GM12878 (cell line): ENCODE data around the gene HLA-DQB1. TPM values are rescaled to one million over a fixed set of nuclear protein-coding genes. Genes with fewer than 3 reads are reported as not detected.

ENCODE experiments used
- ATAC-seq: fragments of 200-7000 bp; cut with Tn5 transposase; 3 replicates; pipeline ENCODE4 v1.9.1; 2020; ENCODE audit warnings: mild to moderate bottlenecking, moderate library complexity
- BruUV-seq: library from RNA; stranded (reverse); fragments of 400-500 nt; replicated peaks from 2 replicates; lab custom pipeline; 2021; lab: Mats Ljungman, UMichigan
- CTCF ChIA-PET: fragments of 300-600 bp; sonication (Branson Sonifier 250); formaldehyde crosslinking; extraction: SDS; loops from one replicate; lab custom pipeline; 2021; ENCODE audit warnings: inconsistent platforms; lab: Yijun Ruan, JAX
- POLR2A ChIA-PET: fragments of 350-600 bp; formaldehyde crosslinking; extraction: SDS; loops from one replicate; lab custom pipeline; 2021; ENCODE audit warnings: inconsistent platforms; lab: Charles Lee
- RAD21 ChIA-PET: fragments of 300-600 bp; sonication (Branson Sonifier 250); formaldehyde crosslinking; loops from one replicate; lab custom pipeline; 2023; ENCODE audit warnings: antibody characterized with exemption; ENCODE audit not compliant: unreplicated experiment; lab: Charles Lee
- SMC1A ChIA-PET: fragments of 300-600 bp; sonication (Branson Sonifier 250); formaldehyde crosslinking; loops from one replicate; lab custom pipeline; 2023; ENCODE audit not compliant: unreplicated experiment, uncharacterized antibody; lab: Charles Lee
- DNase-seq: peaks from one replicate; pipeline ENCODE4 v3.0.0-alpha.2; 2011; ENCODE audit warnings: low read depth, low spot score
- FAIRE-seq: peaks from 3 replicates; lab custom pipeline; 2011; peaks lifted over from hg19 to GRCh38; lab: Jason Lieb, UNC
- H2AFZ ChIP-seq: 2 replicates; pipeline ENCODE4 v1.6.0; 2011; ENCODE audit warnings: low read depth, low read length, control low read depth; ENCODE audit not compliant: control insufficient read depth
- H3K27ac ChIP-seq: 2 replicates; pipeline ENCODE4 v1.5.1; 2011; ENCODE audit warnings: control low read depth; ENCODE audit not compliant: control insufficient read depth, insufficient read depth
- H3K27me3 ChIP-seq, 2 experiments: replicated peaks in 1 of 2; 2 replicates each; pipeline versions ENCODE4 v1.6.0 to v1.6.1; 2011; ENCODE audit warnings: low read length in 1 of 2; ENCODE audit not compliant: control insufficient read depth in 2 of 2, insufficient read depth in 2 of 2
- H3K36me3 ChIP-seq, 2 experiments: 2 replicates each; pipeline ENCODE4 v1.5.1; 2011; ENCODE audit warnings: low read length in 1 of 2; ENCODE audit not compliant: control insufficient read depth in 2 of 2, insufficient read depth in 2 of 2
- H3K4me1 ChIP-seq: 2 replicates; pipeline ENCODE4 v1.6.1; 2011; ENCODE audit warnings: mild to moderate bottlenecking, low read length, moderate library complexity, mixed read lengths; ENCODE audit not compliant: control insufficient read depth, insufficient read depth
- H3K4me2 ChIP-seq: 2 replicates; pipeline ENCODE4 v1.6.0; 2011; ENCODE audit warnings: control low read depth; ENCODE audit not compliant: control insufficient read depth, insufficient read depth
- H3K4me3 ChIP-seq: fragments of 200-600 bp; sonication (generic); 2 replicates; pipeline ENCODE4 v1.5.1; 2016
- H3K79me2 ChIP-seq: 2 replicates; pipeline ENCODE4 v1.6.0; 2011; ENCODE audit warnings: low read length; ENCODE audit not compliant: control insufficient read depth, insufficient read depth
- H3K9ac ChIP-seq: 2 replicates; pipeline ENCODE4 v1.8.0; 2011; ENCODE audit warnings: low read length, control low read depth, mixed read lengths; ENCODE audit not compliant: control insufficient read depth, insufficient read depth
- H3K9me3 ChIP-seq: replicated peaks from 3 replicates; pipeline ENCODE4 v1.5.1; 2011; ENCODE audit warnings: mild to moderate bottlenecking, low read length; ENCODE audit not compliant: control insufficient read depth, insufficient read depth
- H4K20me1 ChIP-seq: 2 replicates; pipeline ENCODE4 v1.6.0; 2011; ENCODE audit not compliant: control insufficient read depth, insufficient read depth
- POLR2A ChIP-seq: IDR thresholded peaks from 2 replicates; pipeline ENCODE4 v1.6.1; 2011; ENCODE audit warnings: low read depth, mild to moderate bottlenecking, low read length
- POLR2AphosphoS5 ChIP-seq: IDR thresholded peaks from 2 replicates; pipeline ENCODE4 v1.6.1; 2011; ENCODE audit warnings: mild to moderate bottlenecking, low read length, inconsistent platforms
- SPI1 ChIP-seq: IDR thresholded peaks from 2 replicates; pipeline ENCODE4 v1.6.1; 2011; ENCODE audit warnings: low read depth, mild to moderate bottlenecking, low read length, moderate library complexity, borderline replicate concordance; ENCODE audit not compliant: insufficient read depth
- SREBF2 ChIP-seq: IDR thresholded peaks from 2 replicates; pipeline ENCODE4 v1.6.1; 2012; ENCODE audit warnings: mild to moderate bottlenecking, low read length
- WGBS: methylation state at CpG from one replicate; pipeline ENCODE4 v1.1.6; 2016; ENCODE audit warnings: low lambda C conversion rate; ENCODE audit not compliant: insufficient replicate concordance, insufficient coverage; ENCODE audit errors: missing lambda C conversion rate; 5-methylcytosine and 5-hydroxymethylcytosine counted together
- in situ Hi-C: fragments of 300-500 bp; cut with MboI; formaldehyde crosslinking; loops from 9 replicates; pipeline ENCODE4 v1.14.3; 2018; ENCODE audit warnings: mixed read lengths
- intact Hi-C: fragments of 100-400 bp; cut with micrococcal nuclease; formaldehyde crosslinking; loops from one replicate; pipeline ENCODE4 v1.14.2; 2022; ENCODE audit not compliant: unreplicated experiment
- polyA plus RNA-seq, 11 experiments: library from polyadenylated mRNA; depleted of rRNA in 4 of 11; unstranded in 6 of 11; stranded (reverse) in 5 of 11; fragments of >200 nt; fragmentation: Nextera tagmentation in 4 of 11; fragmentation: Illumina TruSeq in 1 of 11; extraction: Ambion mirVana in 4 of 11; extraction: Trizol in 1 of 11; gene quantifications; 1 replicate in 1 of 11; 2 replicates in 10 of 11; pipeline versions ENCODE4 v1.2.1 to v1.2.3, GENCODE V29; 2011 to 2016; ENCODE audit warnings: inconsistent platforms in 2 of 11, missing spikeins in 2 of 11, low read depth in 1 of 11
- total RNA-seq, 4 experiments: library from RNA; depleted of rRNA in 3 of 4; stranded (reverse); fragments of >200 nt in 3 of 4; fragmentation: Illumina TruSeq in 1 of 4; extraction: Trizol in 1 of 4; gene quantifications; 2 replicates each; pipeline versions ENCODE4 v1.2.1 to v1.2.3, GENCODE V29; 2013 to 2021
- TF ChIP-seq, protein P1 (sequence below), 3 experiments: IDR thresholded peaks in 2 of 3; conservative IDR thresholded peaks in 1 of 3; 2 replicates each; pipeline ENCODE4 v1.5.1; 2011; ENCODE audit warnings: low read depth in 3 of 3, low read length in 3 of 3, mild to moderate bottlenecking in 3 of 3, control low read depth in 2 of 3, moderate library complexity in 2 of 3, inconsistent platforms in 1 of 3, mixed read lengths in 1 of 3; ENCODE audit not compliant: control insufficient read depth in 2 of 3, insufficient read depth in 1 of 3; ENCODE audit errors: extremely low read depth in 1 of 3

HLA-DQB1 gene
- total and polyA plus RNA-seq, 10 of the 15 experiments (the other 5 are each of a cell fraction or from before 2014, with no cell fraction given), result 38.1 to 403 (median 91.4) TPM

DNA sequence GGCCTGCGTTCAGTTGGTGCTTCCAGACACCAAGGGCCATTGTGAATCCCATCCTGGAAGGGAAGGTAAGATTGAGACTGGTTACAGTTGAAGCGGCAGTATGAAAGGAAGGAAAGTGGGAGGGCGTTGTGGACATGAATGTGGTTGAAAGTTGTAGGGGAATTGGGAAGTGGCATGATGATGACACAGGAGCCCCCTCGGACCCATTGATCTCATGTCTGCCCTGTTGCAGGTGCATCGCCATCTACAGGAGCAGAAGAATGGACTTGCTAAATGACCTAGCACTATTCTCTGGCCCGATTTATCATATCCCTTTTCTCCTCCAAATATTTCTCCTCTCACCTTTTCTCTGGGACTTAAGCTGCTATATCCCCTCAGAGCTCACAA lies 23.7 kb downstream of the HLA-DQB1 start:
- DNase-seq, result no peak
- no peak overlapping the region for H2AFZ ChIP-seq
- FAIRE-seq, result no peak
- no peak overlapping the region for H3K9ac ChIP-seq
- no peaks in the 10 kb centered on the region for H3K27me3 ChIP-seq
- BruUV-seq, result no TSS peak
- peak; percentile 53; the same call in 1 of the 2 replicates for TF ChIP-seq POLR2A
- TF ChIP-seq, protein P1, sequence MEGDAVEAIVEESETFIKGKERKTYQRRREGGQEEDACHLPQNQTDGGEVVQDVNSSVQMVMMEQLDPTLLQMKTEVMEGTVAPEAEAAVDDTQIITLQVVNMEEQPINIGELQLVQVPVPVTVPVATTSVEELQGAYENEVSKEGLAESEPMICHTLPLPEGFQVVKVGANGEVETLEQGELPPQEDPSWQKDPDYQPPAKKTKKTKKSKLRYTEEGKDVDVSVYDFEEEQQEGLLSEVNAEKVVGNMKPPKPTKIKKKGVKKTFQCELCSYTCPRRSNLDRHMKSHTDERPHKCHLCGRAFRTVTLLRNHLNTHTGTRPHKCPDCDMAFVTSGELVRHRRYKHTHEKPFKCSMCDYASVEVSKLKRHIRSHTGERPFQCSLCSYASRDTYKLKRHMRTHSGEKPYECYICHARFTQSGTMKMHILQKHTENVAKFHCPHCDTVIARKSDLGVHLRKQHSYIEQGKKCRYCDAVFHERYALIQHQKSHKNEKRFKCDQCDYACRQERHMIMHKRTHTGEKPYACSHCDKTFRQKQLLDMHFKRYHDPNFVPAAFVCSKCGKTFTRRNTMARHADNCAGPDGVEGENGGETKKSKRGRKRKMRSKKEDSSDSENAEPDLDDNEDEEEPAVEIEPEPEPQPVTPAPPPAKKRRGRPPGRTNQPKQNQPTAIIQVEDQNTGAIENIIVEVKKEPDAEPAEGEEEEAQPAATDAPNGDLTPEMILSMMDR (IDR thresholded peaks at IDR 0.05 in 2 of 3, conservative IDR thresholded peaks at IDR 0.05 in 1 of 3; ENCODE audit: control insufficient read depth in 2 of 3, extremely low read depth in 1 of 3, insufficient read depth in 1 of 3, low read depth in 3 of 3, low read length in 3 of 3), result peak in 1 of 3 experiments; percentile 2; a peak in 1 of 6 replicates
- peak; percentile 34; the same call in 1 of the 2 replicates for TF ChIP-seq SPI1
- TF ChIP-seq SREBF2, result no peak
- TF ChIP-seq POLR2AphosphoS5, result peak; percentile 62
- TF ChIP-seq, all 136 proteins: peak for 4
- peaks cover 47% of the 10 kb centered on the region for H3K79me2 ChIP-seq
- in situ Hi-C loops (no loop called here), intact Hi-C loops (no loop called here)
- ChIA-PET POLR2A (interaction anchor here (0.8 to 10.8 kb wide), 6 partner anchors 10 to 56 kb away, joined by 3 to 168 read pairs (median 6); partner anchors contain the start of genes HLA-DQB1 and HLA-DRB1), RAD21 (interaction anchor here (0.6 to 3.0 kb wide), 3 partner anchors 19 to 253 kb away, joined by 3 to 13 read pairs (median 4); no protein-coding TSS in a partner anchor), CTCF (interaction anchor here (0.9 to 2.4 kb wide), 4 partner anchors 10 to 47 kb away, joined by 3 to 12 read pairs (median 5); no protein-coding TSS in a partner anchor), SMC1A (interaction anchor here (0.7 to 2.0 kb wide), 3 partner anchors 18 to 62 kb away, joined by 3 to 8 read pairs (median 4); no protein-coding TSS in a partner anchor)
- peaks cover 4% of the 10 kb centered on the region for H3K4me1 ChIP-seq
- no peaks in the 10 kb centered on the region for H3K9me3 ChIP-seq
- 56% methylated on average over 4 of the region's 6 CpGs for WGBS
- no peaks in the 10 kb centered on the region; a peak in 3 of 4 replicates for H3K36me3 ChIP-seq
- H3K4me2 ChIP-seq, result no peak overlapping the region
- no peaks in the 10 kb centered on the region for H4K20me1 ChIP-seq
- no peak overlapping the region for H3K4me3 ChIP-seq
- peak; percentile 45 for ATAC-seq
- no peak overlapping the region for H3K27ac ChIP-seq
